ENCODE results near the gene CRACDL. TPM values are rescaled to one million over a fixed set of nuclear protein-coding genes. Genes with fewer than 3 reads are reported as not detected.

Gene CRACDL
- total and polyA plus RNA-seq, 2 donors, result 2.4 to 6.2 TPM

DNA sequence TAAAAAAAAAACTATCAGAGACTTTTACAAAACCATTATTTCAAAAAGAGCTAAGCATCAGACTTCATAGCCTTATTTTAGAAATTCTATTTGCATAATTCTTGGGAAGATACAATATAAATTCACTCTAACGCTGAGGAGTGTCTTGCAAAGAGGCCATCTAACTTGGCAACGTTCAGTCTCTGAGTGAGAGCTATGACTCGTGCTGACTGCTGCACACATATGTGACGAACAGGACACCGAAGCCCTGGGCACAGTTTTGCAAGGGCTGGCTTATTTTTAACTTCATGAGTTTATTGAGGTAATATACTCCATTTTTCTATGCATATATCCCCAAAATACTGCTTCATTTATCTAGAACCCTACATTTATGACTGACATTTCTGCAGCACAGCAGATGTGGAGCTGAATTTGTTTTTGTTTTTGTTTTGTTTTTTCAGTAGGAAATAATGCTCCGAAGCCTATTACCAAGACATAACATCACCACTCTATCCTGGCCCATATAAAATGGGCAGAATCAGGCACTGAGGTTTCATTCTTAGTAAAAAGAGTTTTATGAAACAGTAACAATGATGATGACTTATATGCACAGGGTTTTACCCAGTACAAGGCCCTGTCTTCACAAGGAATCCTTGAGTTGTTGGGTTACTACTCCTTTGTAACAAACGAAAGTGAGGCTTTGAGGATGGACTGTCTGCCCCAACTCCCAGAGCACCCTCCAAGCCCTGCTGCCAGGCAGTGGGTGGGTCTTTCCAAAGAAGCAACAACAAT, 68.3 kb downstream of the CRACDL start:
- H3K4me1 ChIP-seq (ENCODE audit: insufficient read depth), result no peaks in the 10 kb centered on the region
- H3K27ac ChIP-seq (ENCODE audit: low read depth), result no peak overlapping the region
- no peaks in the 10 kb centered on the region for H3K36me3 ChIP-seq (ENCODE audit: insufficient read depth)
- H3K4me3 ChIP-seq (ENCODE audit: low read depth, low read length), result no peak overlapping the region
- no peak for DNase-seq (ENCODE audit: extremely low spot score)
- 74% methylated on average over 7 of the region's 7 CpGs for WGBS

DNA sequence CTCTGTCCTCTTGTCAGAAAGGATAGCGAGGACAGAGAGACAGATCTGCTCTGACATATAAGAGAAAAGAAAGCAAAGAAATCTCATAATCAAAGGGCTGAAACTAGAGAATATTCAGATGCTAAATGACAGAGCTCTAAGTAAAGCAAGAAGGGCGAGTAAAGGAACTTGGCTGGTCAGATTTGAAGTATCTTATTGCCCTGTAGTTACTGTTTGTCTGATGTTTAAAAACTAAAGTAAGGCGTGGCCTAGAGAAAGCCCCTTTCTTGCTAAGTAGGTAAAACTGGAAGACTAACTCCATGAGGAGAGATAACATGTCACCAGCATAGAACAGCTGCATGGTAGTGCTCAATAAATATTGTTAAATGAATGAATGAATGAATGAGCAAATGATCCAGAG, 70.0 kb downstream of the CRACDL start:
- H3K4me3 ChIP-seq (ENCODE audit: low read depth, low read length), result no peak overlapping the region
- no peak overlapping the region for H3K27ac ChIP-seq (ENCODE audit: low read depth)
- WGBS, result 87% methylated on average over 3 of the region's 3 CpGs
- H3K4me1 ChIP-seq (ENCODE audit: insufficient read depth), result no peaks in the 10 kb centered on the region
- no peaks in the 10 kb centered on the region for H3K36me3 ChIP-seq (ENCODE audit: insufficient read depth)
- no peak for DNase-seq (ENCODE audit: extremely low spot score)

DNA sequence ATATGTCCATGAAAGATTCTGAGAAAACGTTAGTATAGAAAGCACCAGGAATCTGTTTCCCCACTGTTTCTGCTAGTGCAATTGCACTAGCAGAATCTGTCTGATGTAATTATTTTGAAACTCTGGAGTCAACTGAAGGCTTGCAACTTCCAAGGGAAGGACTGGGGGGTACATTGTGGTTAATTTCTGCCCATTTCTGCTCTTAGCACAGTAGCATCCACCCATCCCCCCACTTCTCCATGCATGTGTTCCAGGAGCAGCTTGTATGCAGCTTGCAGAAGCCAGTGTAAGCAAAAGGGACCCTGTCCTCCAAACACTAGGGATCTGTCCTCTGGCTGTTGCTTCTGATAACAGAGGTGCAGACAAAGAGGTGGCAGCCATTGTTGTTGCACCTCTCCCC, 74.4 kb downstream of the CRACDL start:
- 75% methylated on average over 1 of the region's 1 CpG for WGBS
- DNase-seq (ENCODE audit: extremely low spot score), result no peak
- no peak overlapping the region for H3K4me3 ChIP-seq (ENCODE audit: low read depth, low read length)
- no peaks in the 10 kb centered on the region for H3K4me1 ChIP-seq (ENCODE audit: insufficient read depth)
- no peaks in the 10 kb centered on the region for H3K36me3 ChIP-seq (ENCODE audit: insufficient read depth)
- no peak overlapping the region for H3K27ac ChIP-seq (ENCODE audit: low read depth)

DNA sequence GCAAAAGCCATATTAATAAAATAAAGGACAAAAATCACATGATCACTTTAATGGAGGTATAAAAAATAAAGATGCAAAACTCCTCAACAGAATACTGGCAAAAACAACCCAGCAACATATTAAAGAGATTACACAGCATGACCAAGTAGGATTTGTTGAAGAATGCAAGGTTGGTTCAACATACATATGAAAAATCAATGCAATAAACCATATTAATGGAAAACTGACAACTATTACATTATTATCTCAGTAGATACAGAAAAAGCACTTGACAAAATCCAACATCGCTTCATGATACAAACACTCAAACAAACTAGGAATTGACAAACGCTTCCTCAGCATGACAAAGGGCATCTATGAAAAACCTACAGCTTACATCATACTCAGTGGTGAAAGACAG, 76.7 kb downstream of the CRACDL start:
- H3K4me3 ChIP-seq (ENCODE audit: low read depth, low read length), result no peak overlapping the region
- no peak for DNase-seq (ENCODE audit: extremely low spot score)
- no peak overlapping the region for H3K27ac ChIP-seq (ENCODE audit: low read depth)
- 91% methylated on average over 2 of the region's 2 CpGs for WGBS
- no peaks in the 10 kb centered on the region for H3K4me1 ChIP-seq (ENCODE audit: insufficient read depth)
- no peaks in the 10 kb centered on the region for H3K36me3 ChIP-seq (ENCODE audit: insufficient read depth)

DNA sequence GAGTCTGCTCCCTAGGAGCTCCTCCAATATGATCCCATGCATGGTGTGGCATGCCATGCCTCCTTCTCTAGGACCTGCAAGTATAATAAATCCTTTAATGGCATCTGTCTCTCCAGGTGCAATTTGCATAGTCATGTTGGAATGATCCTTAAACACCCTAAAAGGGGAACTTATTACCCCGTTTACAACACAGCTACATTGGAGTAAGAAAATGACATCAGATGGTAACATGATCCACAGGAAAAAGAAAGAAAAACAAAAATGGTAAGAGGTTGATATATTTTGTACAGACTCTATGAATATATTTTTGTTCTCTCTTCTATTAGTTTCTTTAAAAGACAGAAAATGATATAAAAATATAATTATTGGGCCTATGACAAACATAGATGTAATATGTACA, 79.0 kb downstream of the CRACDL start:
- Histone ChIP-seq H3K36me3 (ENCODE audit: insufficient read depth) (no peaks in the 10 kb centered on the region), H3K4me3 (ENCODE audit: low read depth, low read length) (no peak overlapping the region), H3K4me1 (ENCODE audit: insufficient read depth) (no peaks in the 10 kb centered on the region), H3K27ac (ENCODE audit: low read depth) (no peak overlapping the region)
- 53% methylated on average over 1 of the region's 1 CpG for WGBS
- no peak for DNase-seq (ENCODE audit: extremely low spot score)

DNA sequence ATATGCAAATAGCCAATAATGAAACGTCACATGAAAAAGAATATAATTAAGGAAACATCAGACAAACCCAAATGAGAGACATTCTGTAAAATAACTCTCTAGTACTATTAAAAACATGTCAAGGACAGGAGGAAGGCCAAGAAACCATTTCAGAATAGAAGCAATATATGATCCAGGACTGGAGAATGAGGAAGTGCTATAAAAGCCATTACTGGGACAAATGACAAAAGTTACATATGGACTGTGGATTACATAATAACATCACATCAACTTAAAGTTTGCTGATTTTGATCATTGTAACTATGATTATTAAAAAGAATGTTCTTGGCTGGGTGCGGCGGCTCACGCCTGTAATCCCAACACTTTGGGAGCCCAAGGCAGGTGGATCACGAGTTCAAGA, 81.3 kb downstream of the CRACDL start:
- no peaks in the 10 kb centered on the region for H3K4me1 ChIP-seq (ENCODE audit: insufficient read depth)
- H3K4me3 ChIP-seq (ENCODE audit: low read depth, low read length), result no peak overlapping the region
- no peak overlapping the region for H3K27ac ChIP-seq (ENCODE audit: low read depth)
- no peak for DNase-seq (ENCODE audit: extremely low spot score)
- 91% methylated on average over 5 of the region's 5 CpGs for WGBS
- H3K36me3 ChIP-seq (ENCODE audit: insufficient read depth), result no peaks in the 10 kb centered on the region

DNA sequence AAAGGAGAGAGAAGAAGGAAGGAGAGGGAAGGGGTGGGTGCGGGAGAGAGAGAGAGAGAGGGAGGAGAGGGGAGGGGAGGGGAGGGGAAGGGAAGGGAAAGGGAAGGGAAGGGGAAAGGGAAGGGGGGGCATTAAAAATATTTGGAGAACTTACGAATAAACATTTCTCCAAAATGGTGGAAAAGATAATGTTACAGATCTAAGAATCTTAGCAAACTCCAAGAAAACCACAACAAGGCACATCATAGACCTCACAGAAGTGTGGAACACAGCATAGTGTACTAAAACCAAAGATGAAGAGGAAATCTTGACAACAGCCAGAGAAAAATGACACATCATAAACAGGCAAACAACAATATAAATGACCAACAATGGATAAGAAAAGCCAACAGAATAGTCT, 83.1 kb downstream of the CRACDL start:
- Histone ChIP-seq H3K4me1 (ENCODE audit: insufficient read depth) (no peaks in the 10 kb centered on the region), H3K36me3 (ENCODE audit: insufficient read depth) (no peaks in the 10 kb centered on the region), H3K4me3 (ENCODE audit: low read depth, low read length) (no peak overlapping the region), H3K27ac (ENCODE audit: low read depth) (no peak overlapping the region)
- no peak for DNase-seq (ENCODE audit: extremely low spot score)
- WGBS, result 78% methylated on average over 2 of the region's 2 CpGs

DNA sequence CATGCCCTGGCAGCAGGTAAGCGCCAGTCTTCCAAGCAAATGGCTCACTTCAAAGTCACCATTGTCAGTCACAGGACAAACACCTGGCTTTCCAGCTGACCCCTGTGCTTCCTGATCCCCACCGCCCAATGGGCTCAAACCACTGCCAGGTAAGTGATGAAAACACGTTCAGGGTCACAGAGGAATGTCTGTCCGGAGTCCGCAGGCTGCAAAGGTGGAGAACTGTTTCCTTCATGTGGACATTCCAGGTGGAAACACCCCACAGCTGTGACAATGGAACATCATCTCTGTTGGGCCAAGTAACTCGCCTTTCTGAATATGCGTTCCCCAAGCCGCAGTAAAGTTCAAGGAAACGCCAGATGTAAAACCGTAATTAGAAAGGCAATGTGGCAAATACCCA, 86.0 kb downstream of the CRACDL start:
- Histone ChIP-seq H3K36me3 (ENCODE audit: insufficient read depth) (no peaks in the 10 kb centered on the region), H3K4me1 (ENCODE audit: insufficient read depth) (no peaks in the 10 kb centered on the region), H3K4me3 (ENCODE audit: low read depth, low read length) (no peak overlapping the region), H3K27ac (ENCODE audit: low read depth) (no peak overlapping the region)
- 80% methylated on average over 10 of the region's 10 CpGs for WGBS
- DNase-seq (ENCODE audit: extremely low spot score), result no peak

DNA sequence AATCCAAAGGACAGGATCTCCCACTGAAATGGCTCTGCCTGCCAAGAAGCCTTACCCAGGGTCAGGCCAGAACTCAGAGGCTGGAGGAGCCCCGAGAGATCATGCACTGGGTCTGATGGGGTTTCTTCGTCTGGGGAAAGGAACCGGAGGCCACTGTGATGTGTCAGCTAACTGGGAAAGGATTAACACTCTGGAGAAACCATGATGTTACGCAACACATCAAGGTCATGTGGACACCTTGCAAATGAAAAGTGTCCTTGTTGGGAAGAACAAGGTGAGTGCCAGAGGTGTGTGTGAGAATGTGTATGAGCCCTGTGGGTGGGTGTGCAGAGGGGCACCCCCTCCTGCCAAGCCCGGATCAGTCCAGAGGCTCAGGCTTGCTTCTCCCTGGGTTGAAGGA, 86.9 kb downstream of the CRACDL start:
- Histone ChIP-seq H3K4me3 (ENCODE audit: low read depth, low read length) (no peak overlapping the region), H3K27ac (ENCODE audit: low read depth) (no peak overlapping the region), H3K36me3 (ENCODE audit: insufficient read depth) (no peaks in the 10 kb centered on the region), H3K4me1 (ENCODE audit: insufficient read depth) (no peaks in the 10 kb centered on the region)
- DNase-seq (ENCODE audit: extremely low spot score), result no peak
- WGBS, result 85% methylated on average over 5 of the region's 5 CpGs

DNA sequence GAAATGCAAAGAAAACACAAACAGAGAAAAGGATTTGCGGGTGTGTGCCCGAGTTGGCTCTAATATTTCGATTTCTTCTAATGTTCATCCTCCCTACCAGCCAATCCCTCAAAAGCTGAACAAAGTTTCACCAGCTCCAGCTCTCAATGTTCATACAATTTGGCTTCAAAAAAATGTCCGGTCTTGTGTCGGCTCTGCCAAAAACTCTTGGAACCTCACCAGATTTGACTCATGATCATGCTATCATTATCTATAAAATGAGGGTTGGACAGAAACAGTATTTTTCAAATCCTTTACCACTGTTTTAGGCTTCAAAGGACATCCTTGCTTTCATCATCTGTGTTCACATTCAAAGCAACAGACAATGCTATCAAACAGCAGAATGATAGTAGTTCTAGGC, 88.2 kb downstream of the CRACDL start:
- 66% methylated on average over 5 of the region's 5 CpGs for WGBS
- Histone ChIP-seq H3K27ac (ENCODE audit: low read depth) (no peak overlapping the region), H3K4me3 (ENCODE audit: low read depth, low read length) (no peak overlapping the region), H3K36me3 (ENCODE audit: insufficient read depth) (no peaks in the 10 kb centered on the region), H3K4me1 (ENCODE audit: insufficient read depth) (no peaks in the 10 kb centered on the region)
- DNase-seq (ENCODE audit: extremely low spot score), result no peak

DNA sequence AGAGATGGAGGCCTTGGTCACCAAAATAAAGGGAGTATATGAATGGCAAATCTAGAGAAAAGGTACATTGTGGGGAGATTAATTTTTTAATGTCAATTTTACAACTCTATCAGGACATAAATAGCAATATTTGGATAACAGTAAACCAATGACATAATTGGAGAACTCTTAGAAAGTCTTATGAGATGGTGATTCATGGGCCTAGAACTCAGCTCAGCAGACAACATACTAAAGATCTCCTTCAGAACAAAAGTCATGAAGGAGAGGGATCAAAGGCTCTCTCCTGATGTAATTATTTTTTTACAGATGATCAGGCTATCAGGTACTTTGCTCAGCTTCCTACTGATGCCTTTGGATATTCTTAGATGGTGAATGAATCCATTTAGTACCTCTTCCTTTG, 90.0 kb downstream of the CRACDL start:
- no peak for DNase-seq (ENCODE audit: extremely low spot score)
- no peaks in the 10 kb centered on the region for H3K4me1 ChIP-seq (ENCODE audit: insufficient read depth)
- H3K36me3 ChIP-seq (ENCODE audit: insufficient read depth), result no peaks in the 10 kb centered on the region
- no peak overlapping the region for H3K27ac ChIP-seq (ENCODE audit: low read depth)
- no peak overlapping the region for H3K4me3 ChIP-seq (ENCODE audit: low read depth, low read length)

DNA sequence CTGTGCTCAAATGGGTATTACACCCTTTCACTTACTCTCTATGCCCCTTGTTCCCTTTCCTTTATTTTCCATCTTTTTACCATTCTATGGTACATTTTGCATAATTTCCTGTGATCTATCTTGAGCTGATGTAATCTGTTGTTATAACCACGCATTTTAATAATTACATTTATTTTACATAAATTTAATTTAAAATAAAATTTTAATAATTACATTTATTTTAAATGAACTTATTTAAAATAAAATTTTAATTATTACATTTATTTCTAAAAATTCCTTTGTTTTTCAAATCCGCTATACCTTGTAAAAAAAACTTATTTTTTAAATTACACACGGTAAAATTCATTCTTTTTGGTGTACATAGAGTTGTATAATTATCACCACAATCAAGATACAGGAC, 93.9 kb downstream of the CRACDL start:
- Histone ChIP-seq H3K4me1 (ENCODE audit: insufficient read depth) (no peaks in the 10 kb centered on the region), H3K36me3 (ENCODE audit: insufficient read depth) (no peaks in the 10 kb centered on the region), H3K4me3 (ENCODE audit: low read depth, low read length) (no peak overlapping the region), H3K27ac (ENCODE audit: low read depth) (no peak overlapping the region)
- 74% methylated on average over 3 of the region's 3 CpGs for WGBS
- DNase-seq (ENCODE audit: extremely low spot score), result no peak

DNA sequence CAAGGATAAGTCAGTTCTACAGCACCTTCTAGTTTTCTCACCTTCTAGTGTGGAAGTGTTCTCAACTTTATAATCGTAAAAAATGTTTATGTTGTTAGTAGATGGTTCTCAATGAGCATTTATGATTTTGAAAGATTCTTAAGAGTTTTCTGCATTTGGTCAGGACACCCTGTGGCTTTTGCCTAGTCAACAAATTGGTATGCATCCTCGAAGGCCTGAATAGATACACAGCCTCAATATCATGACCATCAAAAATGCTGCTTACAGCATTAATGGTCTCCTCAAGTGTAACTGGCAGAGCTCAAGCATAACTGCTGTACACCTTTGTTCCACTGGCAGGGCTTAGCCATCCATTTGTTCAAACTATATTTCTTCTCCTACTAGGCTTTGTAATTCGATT, 96.7 kb downstream of the CRACDL start:
- 58% methylated on average over 3 of the region's 3 CpGs for WGBS
- Histone ChIP-seq H3K36me3 (ENCODE audit: insufficient read depth) (no peaks in the 10 kb centered on the region), H3K4me3 (ENCODE audit: low read depth, low read length) (no peak overlapping the region), H3K4me1 (ENCODE audit: insufficient read depth) (no peaks in the 10 kb centered on the region), H3K27ac (ENCODE audit: low read depth) (no peak overlapping the region)
- no peak for DNase-seq (ENCODE audit: extremely low spot score)

DNA sequence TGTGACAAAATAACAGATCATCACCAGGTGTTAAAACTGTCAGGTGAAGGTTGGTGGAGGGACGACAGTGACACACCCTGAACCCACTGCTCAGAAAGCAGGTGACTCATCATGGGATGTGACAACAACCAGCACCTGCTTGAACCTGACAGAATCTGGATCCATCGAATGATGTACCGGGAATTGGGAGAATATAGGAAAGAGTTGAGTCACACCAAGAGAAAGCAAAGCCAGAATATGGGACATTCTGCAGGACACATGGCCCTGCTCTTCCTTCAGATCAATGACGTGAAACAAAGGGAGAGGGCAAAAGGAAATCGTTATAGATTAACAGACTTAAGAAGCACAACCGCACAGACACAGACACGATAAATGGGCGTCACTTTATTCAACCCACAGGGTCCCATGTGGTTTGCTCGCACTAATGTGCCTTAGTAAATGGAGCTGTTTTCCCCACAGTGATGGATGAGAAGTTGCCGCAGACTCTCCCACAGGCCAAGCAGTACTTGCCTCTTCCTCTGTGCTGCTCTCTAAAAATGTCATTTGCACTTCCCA, 100.1 kb downstream of the CRACDL start:
- no peak overlapping the region for H3K27ac ChIP-seq (ENCODE audit: low read depth)
- 72% methylated on average over 10 of the region's 10 CpGs for WGBS
- DNase-seq (ENCODE audit: extremely low spot score), result no peak
- H3K36me3 ChIP-seq (ENCODE audit: insufficient read depth), result no peaks in the 10 kb centered on the region
- no peak overlapping the region for H3K4me3 ChIP-seq (ENCODE audit: low read depth, low read length)
- no peaks in the 10 kb centered on the region for H3K4me1 ChIP-seq (ENCODE audit: insufficient read depth)

DNA sequence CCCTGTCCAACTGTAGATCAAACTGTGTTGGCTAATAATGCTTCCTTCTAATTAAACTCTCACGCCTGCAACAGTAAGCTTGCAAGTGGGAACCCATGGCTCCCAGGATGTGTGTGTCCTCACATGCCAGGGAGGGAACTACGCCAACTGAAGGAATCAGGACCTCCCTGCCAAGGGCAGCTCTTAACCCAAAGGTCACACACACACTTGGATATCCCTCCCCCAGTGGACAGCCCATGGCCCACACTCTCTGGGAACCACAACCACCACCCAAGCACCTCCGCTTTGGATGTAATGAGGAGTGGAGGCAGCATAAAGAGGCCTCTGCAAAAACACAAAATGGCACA, 102.1 kb downstream of the CRACDL start:
- DNase-seq (ENCODE audit: extremely low spot score), result no peak
- Histone ChIP-seq H3K4me3 (ENCODE audit: low read depth, low read length) (no peak overlapping the region), H3K4me1 (ENCODE audit: insufficient read depth) (no peaks in the 10 kb centered on the region), H3K27ac (ENCODE audit: low read depth) (no peak overlapping the region), H3K36me3 (ENCODE audit: insufficient read depth) (no peaks in the 10 kb centered on the region)
- 91% methylated on average over 3 of the region's 3 CpGs for WGBS

All from urinary bladder (tissue), 4 donors.